Activated CD8-positive, alpha-beta T cell treated with anti-CD3 and anti-CD28 coated beads, Interleukin-2, amount 10 ng/mL, durations not matched to agents 7 days and 5 days (primary cell): Measurements from ENCODE around the gene STRN3. TPM values are rescaled to one million over a fixed set of nuclear protein-coding genes. Genes with fewer than 3 reads are reported as not detected.
"Not testable (repeated sequence)": the region's sequence is repeated elsewhere in the genome, so short reads cannot be mapped to it uniquely, and the experiment has no call there.

Experiments used
- ATAC-seq: fragments of 150-1000 bp; cut with Tn5 transposase; one replicate; pipeline ENCODE4 v1.10.0; 2021; ENCODE audit warnings: moderate library complexity
- CTCF ChIA-PET: fragments of 350-600 bp; sonication (Branson Sonifier 250); formaldehyde crosslinking; loops from one replicate; lab custom pipeline; 2021; ENCODE audit warnings: antibody characterized with exemption; lab: Charles Lee
- POLR2A ChIA-PET: fragments of 350-600 bp; sonication (Branson Sonifier 250); formaldehyde crosslinking; loops from one replicate; lab custom pipeline; 2021; ENCODE audit warnings: antibody characterized with exemption; lab: Charles Lee
- DNase-seq: peaks from one replicate; pipeline ENCODE4 v3.0.0-alpha.2; 2020
- H3K27ac Mint-ChIP-seq: one replicate; pipeline ENCODE4 v1.8.0; 2021; ENCODE audit warnings: mild to moderate bottlenecking, mixed read lengths
- H3K27me3 Mint-ChIP-seq: one replicate; pipeline ENCODE4 v1.8.0; 2021; ENCODE audit warnings: low read depth, mixed read lengths
- H3K36me3 Mint-ChIP-seq: one replicate; pipeline ENCODE4 v1.8.0; 2021; ENCODE audit warnings: low read depth, mixed read lengths
- H3K4me1 Mint-ChIP-seq: one replicate; pipeline ENCODE4 v1.8.0; 2021; ENCODE audit warnings: low read depth, mixed read lengths
- H3K4me3 Mint-ChIP-seq: one replicate; pipeline ENCODE4 v1.8.0; 2021; ENCODE audit warnings: mild to moderate bottlenecking, mixed read lengths
- H3K9me3 Mint-ChIP-seq: one replicate; pipeline ENCODE4 v1.8.0; 2022; ENCODE audit warnings: mixed read lengths; ENCODE audit not compliant: insufficient read depth
- total RNA-seq, 2 experiments: library from RNA; stranded (reverse); gene quantifications; one replicate each; pipeline ENCODE4 v1.2.3, GENCODE V29; 2021

The STRN3 gene
- total RNA-seq, 2 experiments from 2014 or later: 19.0 to 23.0 TPM

- H3K27ac Mint-ChIP-seq, H3K4me1 Mint-ChIP-seq, CTCF ChIA-PET, DNase-seq, H3K9me3 Mint-ChIP-seq, H3K4me3 Mint-ChIP-seq, POLR2A ChIA-PET, ATAC-seq, H3K27me3 Mint-ChIP-seq, H3K36me3 Mint-ChIP-seq: not testable (repeated sequence)
These were observed 26.9 kb upstream of the STRN3 start for GRCh38 chr14:31052905-31053586.

- H3K27me3 Mint-ChIP-seq: no peaks in the 10 kb centered on the region
- no peak overlapping the region for H3K4me3 Mint-ChIP-seq
- ATAC-seq: no peak
- ChIA-PET CTCF (no interaction called here), POLR2A (no interaction called here)
- DNase-seq: no peak
- no peaks in the 10 kb centered on the region for H3K36me3 Mint-ChIP-seq
- no peaks in the 10 kb centered on the region for H3K9me3 Mint-ChIP-seq
- peaks cover 4% of the 10 kb centered on the region for H3K4me1 Mint-ChIP-seq
- no peak overlapping the region for H3K27ac Mint-ChIP-seq
These were observed 25.3 kb upstream of the STRN3 start for GRCh38 chr14:31051511-31051910.

- H3K4me1 Mint-ChIP-seq: peaks cover 4% of the 10 kb centered on the region
- POLR2A ChIA-PET: no interaction called here
These were observed 24.8 kb upstream of the STRN3 start for GRCh38 chr14:31051023-31051422.

GRCh38 chr14:31047503-31047902 lies 21.3 kb upstream of the STRN3 start:
- peaks cover 4% of the 10 kb centered on the region for H3K4me1 Mint-ChIP-seq
- ATAC-seq (no peak), DNase-seq (no peak)
- no peaks in the 10 kb centered on the region for H3K27me3 Mint-ChIP-seq
- ChIA-PET CTCF (no interaction called here), POLR2A (no interaction called here)
- no peak overlapping the region for H3K27ac Mint-ChIP-seq
- H3K9me3 Mint-ChIP-seq: no peaks in the 10 kb centered on the region
- H3K4me3 Mint-ChIP-seq: no peak overlapping the region
- H3K36me3 Mint-ChIP-seq: no peaks in the 10 kb centered on the region

More at GRCh38 chr14:31051023-31051422, 24.8 kb upstream of the STRN3 start:
- H3K9me3 Mint-ChIP-seq: no peaks in the 10 kb centered on the region
- no peak for DNase-seq
- ATAC-seq: no peak
- no peaks in the 10 kb centered on the region for H3K27me3 Mint-ChIP-seq
- H3K27ac Mint-ChIP-seq: no peak overlapping the region
- no peak overlapping the region for H3K4me3 Mint-ChIP-seq
- CTCF ChIA-PET: no interaction called here
- H3K36me3 Mint-ChIP-seq: no peaks in the 10 kb centered on the region

- no peak overlapping the region for H3K4me3 Mint-ChIP-seq
- CTCF ChIA-PET: no interaction called here
- no peaks in the 10 kb centered on the region for H3K9me3 Mint-ChIP-seq
- no peaks in the 10 kb centered on the region for H3K36me3 Mint-ChIP-seq
- POLR2A ChIA-PET: no interaction called here
- H3K4me1 Mint-ChIP-seq: peaks cover 4% of the 10 kb centered on the region
- H3K27ac Mint-ChIP-seq: no peak overlapping the region
- DNase-seq (no peak), ATAC-seq (no peak)
- H3K27me3 Mint-ChIP-seq: no peaks in the 10 kb centered on the region
These were observed 19.4 kb upstream of the STRN3 start for GRCh38 chr14:31045501-31046080.

- CTCF ChIA-PET: interaction anchor here (1.8 kb wide), 1 partner anchor 62 kb away, joined by 3 read pairs; no protein-coding TSS in a partner anchor
- Mint-ChIP-seq H3K27me3 (no peaks in the 10 kb centered on the region), H3K4me3 (no peak overlapping the region), H3K36me3 (no peaks in the 10 kb centered on the region), H3K4me1 (peaks cover 4% of the 10 kb centered on the region), H3K27ac (no peak overlapping the region), H3K9me3 (no peaks in the 10 kb centered on the region)
- no peak for DNase-seq
- POLR2A ChIA-PET: no interaction called here
- no peak for ATAC-seq
These were observed 17.2 kb upstream of the STRN3 start for GRCh38 chr14:31043379-31043778.

- ATAC-seq, POLR2A ChIA-PET: not testable (repeated sequence)
- CTCF ChIA-PET: interaction anchor here (1.8 kb wide), 1 partner anchor 61 kb away, joined by 3 read pairs; no protein-coding TSS in a partner anchor
These were observed 16.7 kb upstream of the STRN3 start for GRCh38 chr14:31042893-31043292.

GRCh38 chr14:31042300-31042699 lies 16.1 kb upstream of the STRN3 start:
- Mint-ChIP-seq H3K27me3 (no peaks in the 10 kb centered on the region), H3K9me3 (no peaks in the 10 kb centered on the region), H3K27ac (no peak overlapping the region), H3K4me3 (no peak overlapping the region), H3K4me1 (peaks cover 4% of the 10 kb centered on the region), H3K36me3 (no peaks in the 10 kb centered on the region)
- DNase-seq (no peak), ATAC-seq (no peak)
- POLR2A ChIA-PET: no interaction called here
- CTCF ChIA-PET: no interaction called here

More at GRCh38 chr14:31042893-31043292, 16.7 kb upstream of the STRN3 start:
- H3K27ac Mint-ChIP-seq, DNase-seq, H3K27me3 Mint-ChIP-seq, H3K9me3 Mint-ChIP-seq, H3K4me1 Mint-ChIP-seq, H3K36me3 Mint-ChIP-seq, H3K4me3 Mint-ChIP-seq: not testable (repeated sequence)

GRCh38 chr14:31038521-31039166 lies 12.5 kb upstream of the STRN3 start:
- ChIA-PET CTCF (interaction anchor here (1.7 kb wide), 1 partner anchor 10 kb away, joined by 3 read pairs; no protein-coding TSS in a partner anchor), POLR2A (interaction anchor here (0.6 to 1.1 kb wide), 2 partner anchors 12 to 347 kb away, joined by 3 to 4 read pairs; no protein-coding TSS in a partner anchor)
- no peak for ATAC-seq
- H3K4me1 Mint-ChIP-seq: no peaks in the 10 kb centered on the region
- no peak for DNase-seq
- H3K27me3 Mint-ChIP-seq: no peaks in the 10 kb centered on the region
- no peaks in the 10 kb centered on the region for H3K9me3 Mint-ChIP-seq
- no peak overlapping the region for H3K4me3 Mint-ChIP-seq
- H3K27ac Mint-ChIP-seq: no peak overlapping the region
- no peaks in the 10 kb centered on the region for H3K36me3 Mint-ChIP-seq

GRCh38 chr14:31037709-31038221 lies 11.6 kb upstream of the STRN3 start:
- Mint-ChIP-seq H3K4me3 (no peak overlapping the region), H3K27ac (no peak overlapping the region), H3K9me3 (no peaks in the 10 kb centered on the region), H3K27me3 (no peaks in the 10 kb centered on the region), H3K36me3 (no peaks in the 10 kb centered on the region), H3K4me1 (peaks cover 2% of the 10 kb centered on the region)
- ATAC-seq (no peak), DNase-seq (no peak)
- POLR2A ChIA-PET: interaction anchor here (1.1 kb wide), 1 partner anchor 11 kb away, joined by 4 read pairs; no protein-coding TSS in a partner anchor
- CTCF ChIA-PET: interaction anchor here (1.7 kb wide), 1 partner anchor 9 kb away, joined by 3 read pairs; no protein-coding TSS in a partner anchor

- POLR2A ChIA-PET: interaction anchor here (1.1 kb wide), 1 partner anchor 10 kb away, joined by 4 read pairs; the partner anchor contains the start of gene STRN3
- no peaks in the 10 kb centered on the region for H3K36me3 Mint-ChIP-seq
- H3K9me3 Mint-ChIP-seq: no peaks in the 10 kb centered on the region
- peaks cover 12% of the 10 kb centered on the region for H3K4me1 Mint-ChIP-seq
- no peaks in the 10 kb centered on the region for H3K27me3 Mint-ChIP-seq
- H3K27ac Mint-ChIP-seq: no peak overlapping the region
- no peak for ATAC-seq
- H3K4me3 Mint-ChIP-seq: no peak overlapping the region
- no peak for DNase-seq
- CTCF ChIA-PET: no interaction called here
These were observed 10.4 kb upstream of the STRN3 start for GRCh38 chr14:31036552-31036951.

- no peak overlapping the region for H3K4me3 Mint-ChIP-seq
- H3K4me1 Mint-ChIP-seq: peaks cover 44% of the 10 kb centered on the region
- H3K9me3 Mint-ChIP-seq: no peaks in the 10 kb centered on the region
- H3K27me3 Mint-ChIP-seq: no peaks in the 10 kb centered on the region
- DNase-seq (no peak), ATAC-seq (no peak)
- CTCF ChIA-PET: no interaction called here
- H3K36me3 Mint-ChIP-seq: no peaks in the 10 kb centered on the region
- H3K27ac Mint-ChIP-seq: no peak overlapping the region
- POLR2A ChIA-PET: no interaction called here
These were observed 4.3 kb upstream of the STRN3 start for GRCh38 chr14:31030469-31030868.
